WTC11 (cell line): Measurements from ENCODE around the gene ATG2A. TPM values are rescaled to one million over a fixed set of nuclear protein-coding genes. Genes with fewer than 3 reads are reported as not detected.

Source experiments
- ATAC-seq: fragments of 200-7000 bp; cut with Tn5 transposase; 2 replicates; pipeline ENCODE4 v1.10.0; 2021; ENCODE audit warnings: mild to moderate bottlenecking, moderate library complexity
- CTCF ChIA-PET: fragments of 300-600 bp; sonication (Branson Sonifier 250); formaldehyde crosslinking; loops from one replicate; lab custom pipeline; 2021; ENCODE audit warnings: antibody characterized with exemption; lab: Charles Lee
- POLR2A ChIA-PET: fragments of 350-600 bp; sonication (Branson Sonifier 250); formaldehyde crosslinking; loops from one replicate; lab custom pipeline; 2021; ENCODE audit warnings: antibody characterized with exemption; lab: Charles Lee
- DNase-seq: peaks from one replicate; pipeline ENCODE4 v3.0.0; 2021; ENCODE audit warnings: low spot score
- H3K27ac Mint-ChIP-seq: 2 replicates; pipeline ENCODE4 v1.8.0; 2021; ENCODE audit warnings: mixed read lengths
- H3K27me3 Mint-ChIP-seq: 2 replicates; pipeline ENCODE4 v1.8.0; 2021; ENCODE audit warnings: low read depth, mild to moderate bottlenecking, moderate library complexity, mixed read lengths
- H3K36me3 Mint-ChIP-seq: 2 replicates; pipeline ENCODE4 v1.8.0; 2021; ENCODE audit warnings: mixed read lengths
- H3K4me1 Mint-ChIP-seq: 2 replicates; pipeline ENCODE4 v1.8.0; 2022; ENCODE audit warnings: mixed read lengths
- H3K4me3 Mint-ChIP-seq: 2 replicates; pipeline ENCODE4 v1.8.0; 2021; ENCODE audit warnings: mild to moderate bottlenecking, moderate library complexity, mixed read lengths
- H3K9me3 Mint-ChIP-seq: 2 replicates; pipeline ENCODE4 v1.8.0; 2021; ENCODE audit warnings: mixed read lengths
- AFF4 ChIP-seq: sonication (generic); formaldehyde crosslinking; IDR thresholded peaks from 2 replicates; pipeline ENCODE4 v1.8.1; 2023; ENCODE audit warnings: mild to moderate bottlenecking, missing genetic modification reagents, borderline replicate concordance
- AR ChIP-seq: fragments of 250-450 bp; sonication (Bioruptor Pico); IDR thresholded peaks from 2 replicates; pipeline ENCODE4 v1.9.0; 2021; ENCODE audit warnings: mild to moderate bottlenecking
- FOXK1 ChIP-seq: sonication (generic); formaldehyde crosslinking; IDR thresholded peaks from 2 replicates; pipeline ENCODE4 v1.8.0; 2022; ENCODE audit warnings: mild to moderate bottlenecking, moderate library complexity, missing genetic modification reagents
- GABPB1 ChIP-seq: sonication (generic); formaldehyde crosslinking; IDR thresholded peaks from 2 replicates; pipeline ENCODE4 v1.8.1; 2023; ENCODE audit warnings: mild to moderate bottlenecking, missing genetic modification reagents
- NFATC4 ChIP-seq: fragments of 250-450 bp; sonication (Bioruptor Pico); IDR thresholded peaks from 2 replicates; pipeline ENCODE4 v1.9.0; 2021; ENCODE audit warnings: mild to moderate bottlenecking
- NR1H2 ChIP-seq: sonication (generic); formaldehyde crosslinking; IDR thresholded peaks from 2 replicates; pipeline ENCODE4 v1.9.0; 2021; ENCODE audit warnings: mild to moderate bottlenecking, moderate library complexity, missing genetic modification reagents
- NR2C2 ChIP-seq: sonication (generic); formaldehyde crosslinking; IDR thresholded peaks from 2 replicates; pipeline ENCODE4 v1.8.0; 2022; ENCODE audit warnings: mild to moderate bottlenecking, missing genetic modification reagents
- OVOL2 ChIP-seq: fragments of 250-450 bp; sonication (Bioruptor Pico); IDR thresholded peaks from 2 replicates; pipeline ENCODE4 v1.9.0; 2021; ENCODE audit warnings: mild to moderate bottlenecking, borderline replicate concordance
- PRDM15 ChIP-seq: sonication (generic); formaldehyde crosslinking; IDR thresholded peaks from 2 replicates; pipeline ENCODE4 v1.8.0; 2022; ENCODE audit warnings: missing genetic modification reagents
- SMAD3 ChIP-seq: sonication (generic); formaldehyde crosslinking; IDR thresholded peaks from 2 replicates; pipeline ENCODE4 v1.8.0; 2022; ENCODE audit warnings: missing genetic modification reagents, mild to moderate bottlenecking, borderline replicate concordance
- STAT6 ChIP-seq: sonication (generic); formaldehyde crosslinking; conservative IDR thresholded peaks from 2 replicates; pipeline ENCODE4 v1.8.1; 2023; ENCODE audit warnings: mild to moderate bottlenecking, low read depth, missing genetic modification reagents, moderate library complexity
- TCF7 ChIP-seq: sonication (generic); formaldehyde crosslinking; IDR thresholded peaks from 2 replicates; pipeline ENCODE4 v1.8.0; 2022; ENCODE audit warnings: mild to moderate bottlenecking, low read depth, missing genetic modification reagents, moderate library complexity
- TEAD4 ChIP-seq: sonication (generic); formaldehyde crosslinking; IDR thresholded peaks from 2 replicates; pipeline ENCODE4 v1.8.0; 2022; ENCODE audit warnings: mild to moderate bottlenecking, missing genetic modification reagents
- TP53 ChIP-seq: sonication (generic); formaldehyde crosslinking; IDR thresholded peaks from 2 replicates; pipeline ENCODE4 v1.8.1; 2023; ENCODE audit warnings: mild to moderate bottlenecking, missing genetic modification reagents
- ZBTB21 ChIP-seq: sonication (generic); formaldehyde crosslinking; IDR thresholded peaks from 2 replicates; pipeline ENCODE4 v1.8.1; 2023; ENCODE audit warnings: mild to moderate bottlenecking, missing genetic modification reagents, borderline replicate concordance
- ZMAT4 ChIP-seq: fragments of 250-450 bp; sonication (Bioruptor Pico); IDR thresholded peaks from 2 replicates; pipeline ENCODE4 v1.9.0; 2021; ENCODE audit warnings: mild to moderate bottlenecking
- ZNF232 ChIP-seq: sonication (generic); formaldehyde crosslinking; IDR thresholded peaks from 2 replicates; pipeline ENCODE4 v1.8.0; 2022; ENCODE audit warnings: mild to moderate bottlenecking, missing genetic modification reagents
- ZNF425 ChIP-seq: fragments of 250-450 bp; sonication (Bioruptor Pico); conservative IDR thresholded peaks from 2 replicates; pipeline ENCODE4 v1.9.0; 2021; ENCODE audit warnings: mild to moderate bottlenecking
- total RNA-seq: library from RNA; stranded (reverse); gene quantifications from 3 replicates; pipeline ENCODE4 v1.2.3, GENCODE V29; 2021

The ATG2A gene
- total RNA-seq, 1 experiment from 2014 or later, result 31.4 TPM

- no peak overlapping the region for H3K4me3 Mint-ChIP-seq
- no peak for ATAC-seq
- no peaks in the 10 kb centered on the region for H3K27me3 Mint-ChIP-seq
- TF ChIP-seq GABPB1 (CRISPR knock-in tag) (no peak), ZNF425 (CRISPR knock-in tag) (no peak), TCF7 (no peak), TEAD4 (CRISPR knock-in tag) (no peak), NR1H2 (CRISPR knock-in tag) (no peak), ZBTB21 (no peak), AFF4 (CRISPR knock-in tag) (no peak), NFATC4 (no peak), NR2C2 (no peak), TP53 (no peak), OVOL2 (CRISPR knock-in tag) (no peak), STAT6 (CRISPR knock-in tag) (no peak), ZMAT4 (CRISPR knock-in tag) (no peak), SMAD3 (CRISPR knock-in tag) (no peak)
- no peak overlapping the region for H3K27ac Mint-ChIP-seq
- no peak for DNase-seq
- H3K9me3 Mint-ChIP-seq, result no peaks in the 10 kb centered on the region
- H3K36me3 Mint-ChIP-seq, result no peaks in the 10 kb centered on the region; the same call in 1 of the 2 replicates
- peaks cover 2% of the 10 kb centered on the region for H3K4me1 Mint-ChIP-seq
- CTCF ChIA-PET, result interaction anchor here (1.4 to 2.1 kb wide), 3 partner anchors 9 to 32 kb away, joined by 4 to 13 read pairs (median 6); no protein-coding TSS in a partner anchor
- POLR2A ChIA-PET, result no interaction called here
Measured at GRCh38 chr11:64856382-64857227, 60.4 kb downstream of the ATG2A start.

- Mint-ChIP-seq H3K4me1 (peaks cover 10% of the 10 kb centered on the region), H3K36me3 (no peaks in the 10 kb centered on the region; the same call in 1 of the 2 replicates), H3K9me3 (no peaks in the 10 kb centered on the region), H3K27me3 (no peaks in the 10 kb centered on the region), H3K27ac (peak overlapping the region; percentile 89; the same call in 1 of the 2 replicates), H3K4me3 (no peak overlapping the region)
- ChIA-PET CTCF (interaction anchor here (1.5 kb wide), 1 partner anchor 14 kb away, joined by 4 read pairs; no protein-coding TSS in a partner anchor), POLR2A (no interaction called here)
- DNase-seq (no peak), ATAC-seq (no peak)
- TF ChIP-seq FOXK1 (CRISPR knock-in tag) (no peak), ZNF232 (no peak), AR (CRISPR knock-in tag) (no peak), PRDM15 (CRISPR knock-in tag) (no peak)
Measured at GRCh38 chr11:64855596-64856304, 61.3 kb downstream of the ATG2A start.
